Activated CD8-positive, alpha-beta T cell treated with anti-CD3 and anti-CD28 coated beads for 36 hours (primary cell): ENCODE measurements around the gene ATP2A1. TPM values are rescaled to one million over a fixed set of nuclear protein-coding genes. Genes with fewer than 3 reads are reported as not detected.
"Not testable (repeated sequence)": the region's sequence is repeated elsewhere in the genome, so short reads cannot be mapped to it uniquely, and the experiment has no call there.

Experiments
- ATAC-seq: fragments of 200-7000 bp; cut with Tn5 transposase; one replicate; pipeline ENCODE4 v1.10.0; 2021; ENCODE audit warnings: mild to moderate bottlenecking, moderate library complexity
- CTCF ChIA-PET: fragments of 350-600 bp; sonication (Branson Sonifier 250); formaldehyde crosslinking; loops from one replicate; lab custom pipeline; 2021; ENCODE audit warnings: antibody characterized with exemption; lab: Charles Lee
- POLR2A ChIA-PET: fragments of 350-600 bp; sonication (Branson Sonifier 250); formaldehyde crosslinking; loops from one replicate; lab custom pipeline; 2021; ENCODE audit warnings: antibody characterized with exemption; lab: Charles Lee
- DNase-seq: peaks from one replicate; pipeline ENCODE4 v3.0.0-alpha.2; 2020
- H3K27ac Mint-ChIP-seq: one replicate; pipeline ENCODE4 v1.8.0; 2021; ENCODE audit warnings: mild to moderate bottlenecking, mixed read lengths
- H3K27me3 Mint-ChIP-seq: one replicate; pipeline ENCODE4 v1.8.0; 2021; ENCODE audit warnings: mixed read lengths
- H3K36me3 Mint-ChIP-seq: one replicate; pipeline ENCODE4 v1.8.0; 2021; ENCODE audit warnings: low read depth, mixed read lengths
- H3K4me1 Mint-ChIP-seq: one replicate; pipeline ENCODE4 v1.8.0; 2021; ENCODE audit warnings: low read depth, mixed read lengths
- H3K4me3 Mint-ChIP-seq: one replicate; pipeline ENCODE4 v1.8.0; 2021; ENCODE audit warnings: mild to moderate bottlenecking, moderate library complexity, mixed read lengths
- H3K9me3 Mint-ChIP-seq: one replicate; pipeline ENCODE4 v1.8.0; 2021; ENCODE audit warnings: mixed read lengths
- CTCF ChIP-seq: fragments of 200-600 bp; IDR thresholded peaks from one replicate; pipeline ENCODE4 v1.8.0; 2022; ENCODE audit warnings: antibody characterized with exemption, mild to moderate bottlenecking
- intact Hi-C: fragments of 100-400 bp; cut with micrococcal nuclease; formaldehyde crosslinking; loops from one replicate; pipeline ENCODE4 v1.10.0; 2022
- total RNA-seq, 2 experiments: library from RNA; stranded (reverse); gene quantifications; one replicate each; pipeline ENCODE4 v1.2.3, GENCODE V29; 2021

ATP2A1 gene
- total RNA-seq, 2 experiments from 2014 or later = 2.1 to 2.5 TPM

DNA sequence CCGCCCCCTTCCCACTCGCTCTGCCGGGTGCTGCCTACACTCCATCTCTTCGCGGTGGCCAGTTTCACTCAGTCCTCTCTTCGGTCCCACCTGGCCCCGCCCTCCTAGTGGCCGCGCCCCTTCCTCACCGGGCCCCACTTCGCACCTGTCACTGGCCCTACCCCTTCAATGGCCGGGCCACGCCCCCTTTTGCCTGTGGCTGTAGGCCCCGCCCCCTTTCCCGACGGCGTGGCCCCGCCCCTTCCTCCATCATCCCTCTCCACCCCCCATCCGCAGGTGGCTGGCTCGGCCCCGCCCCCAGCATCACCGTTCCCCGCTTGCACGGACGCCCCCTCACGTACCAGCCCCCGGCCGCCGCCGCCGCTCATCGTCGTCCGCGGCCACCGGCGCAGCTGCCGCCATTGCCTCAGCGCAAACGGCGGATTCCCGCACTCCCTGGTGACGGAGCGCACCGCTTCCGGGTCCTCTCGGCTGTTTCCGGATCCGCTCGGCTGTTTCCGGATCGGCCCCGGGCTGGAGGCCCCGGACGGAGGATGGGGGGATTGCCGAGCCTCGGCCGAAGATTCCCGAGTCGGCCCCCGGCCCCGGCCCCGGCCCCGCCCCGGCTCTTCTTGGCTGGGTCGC is 46.6 kb downstream of the ATP2A1 start, which contains the start of gene RABEP2:
TSS of gene RABEP2 (minus strand) at position 477 of the 624 bp plus-strand sequence. CDS start at position 402, 75 bp downstream.
- Mint-ChIP-seq H3K27me3 (no peaks in the 10 kb centered on the region), H3K4me3 (peak within 1 kb of the TSS; percentile 93), H3K9me3 (no peaks in the 10 kb centered on the region), H3K27ac (peak within 1 kb of the TSS; percentile 97), H3K4me1 (peaks cover 15% of the 10 kb centered on the region), H3K36me3 (peaks cover 6% of the 10 kb centered on the region)
- ATAC-seq (peak; percentile 90), DNase-seq (peak; percentile 96)
- intact Hi-C loops = loop anchor here (5.0 kb wide), 1 partner anchor 78 kb away; the partner anchor contains the start of gene TUFM
- POLR2A ChIA-PET = interaction anchor here (1.0 to 3.7 kb wide), 9 partner anchors 11 to 102 kb away, joined by 3 to 12 read pairs (median 6); partner anchors contain the start of gene ATXN2L
- TF ChIP-seq CTCF = no peak
- CTCF ChIA-PET = interaction anchor here (12.2 kb wide), 1 partner anchor 20 kb away, joined by 87 read pairs; no protein-coding TSS in a partner anchor

DNA sequence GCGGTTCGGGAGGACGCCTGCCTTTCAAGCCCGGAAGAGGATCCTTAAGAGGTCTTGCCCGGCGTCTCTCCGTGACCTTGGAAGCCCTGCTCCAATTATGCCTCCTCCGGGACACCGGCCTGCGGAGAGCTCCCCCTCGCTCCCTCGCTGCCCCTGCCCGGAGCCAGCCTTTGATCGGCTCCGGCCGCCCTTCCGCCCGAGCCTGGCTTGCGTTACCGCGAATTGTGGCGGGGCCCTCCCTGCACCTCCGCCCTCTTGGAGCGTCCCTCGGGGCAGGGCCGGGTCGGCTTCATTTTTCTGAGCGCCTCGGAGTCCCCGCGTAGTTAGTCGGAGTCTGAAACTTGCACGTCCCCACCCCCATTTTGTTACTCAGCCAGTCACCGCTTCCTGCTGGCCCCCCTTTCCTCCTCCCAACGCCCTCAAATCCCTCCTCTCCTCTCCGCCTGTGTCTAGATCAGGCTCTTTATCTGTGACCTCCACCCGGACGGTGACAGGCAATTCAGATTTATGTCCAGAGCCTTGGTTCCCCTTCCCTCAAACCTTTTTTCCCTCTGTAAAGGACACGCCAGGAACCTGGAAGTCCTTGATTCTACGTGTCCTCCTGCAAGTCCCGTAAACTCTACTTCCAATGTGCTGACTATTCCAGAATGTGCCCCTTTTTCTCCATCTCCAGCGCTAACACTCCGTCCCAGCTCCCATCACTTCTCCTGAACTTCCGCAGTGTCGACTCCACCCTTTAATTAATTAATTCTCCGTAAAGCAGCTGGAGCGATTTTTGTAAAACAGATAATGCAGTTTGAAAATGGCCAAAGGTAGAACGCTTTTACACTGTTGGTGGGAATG is 47.3 kb downstream of the ATP2A1 start:
- H3K27ac Mint-ChIP-seq = peak overlapping the region; percentile 97
- POLR2A ChIA-PET = interaction anchor here (0.6 to 3.7 kb wide), 13 partner anchors 11 to 103 kb away, joined by 3 to 12 read pairs (median 5); partner anchors contain the start of genes ATXN2L, SH2B1 and TUFM
- H3K9me3 Mint-ChIP-seq = no peaks in the 10 kb centered on the region
- H3K4me3 Mint-ChIP-seq = peak overlapping the region; percentile 93
- peaks cover 6% of the 10 kb centered on the region for H3K36me3 Mint-ChIP-seq
- H3K27me3 Mint-ChIP-seq = no peaks in the 10 kb centered on the region
- DNase-seq (peak; percentile 94), ATAC-seq (peak; percentile 76)
- intact Hi-C loops = loop anchor here (5.0 kb wide), 1 partner anchor 78 kb away; the partner anchor contains the start of gene TUFM
- no peak for TF ChIP-seq CTCF
- CTCF ChIA-PET = interaction anchor here (1.1 to 12.2 kb wide), 2 partner anchors 20 to 52 kb away, joined by 4 to 87 read pairs; no protein-coding TSS in a partner anchor
- H3K4me1 Mint-ChIP-seq = peaks cover 20% of the 10 kb centered on the region

- Mint-ChIP-seq H3K27ac (peak overlapping the region; percentile 97), H3K4me3 (peak overlapping the region; percentile 93), H3K4me1 (peaks cover 27% of the 10 kb centered on the region)
- CTCF ChIA-PET = interaction anchor here (0.7 to 12.2 kb wide), 3 partner anchors 10 to 53 kb away, joined by 3 to 87 read pairs (median 4); no protein-coding TSS in a partner anchor
- H3K27me3 Mint-ChIP-seq, ATAC-seq, H3K9me3 Mint-ChIP-seq, DNase-seq, H3K36me3 Mint-ChIP-seq: not testable (repeated sequence)
- intact Hi-C loops = loop anchor here (5.0 kb wide), 1 partner anchor 79 kb away; the partner anchor contains the start of gene TUFM
- POLR2A ChIA-PET = interaction anchor here (0.6 to 1.9 kb wide), 8 partner anchors 19 to 104 kb away, joined by 3 to 7 read pairs (median 4); partner anchors contain the start of genes ATXN2L, SH2B1 and TUFM
Measured at GRCh38 chr16:28926284-28926683, 48.0 kb downstream of the ATP2A1 start.

DNA sequence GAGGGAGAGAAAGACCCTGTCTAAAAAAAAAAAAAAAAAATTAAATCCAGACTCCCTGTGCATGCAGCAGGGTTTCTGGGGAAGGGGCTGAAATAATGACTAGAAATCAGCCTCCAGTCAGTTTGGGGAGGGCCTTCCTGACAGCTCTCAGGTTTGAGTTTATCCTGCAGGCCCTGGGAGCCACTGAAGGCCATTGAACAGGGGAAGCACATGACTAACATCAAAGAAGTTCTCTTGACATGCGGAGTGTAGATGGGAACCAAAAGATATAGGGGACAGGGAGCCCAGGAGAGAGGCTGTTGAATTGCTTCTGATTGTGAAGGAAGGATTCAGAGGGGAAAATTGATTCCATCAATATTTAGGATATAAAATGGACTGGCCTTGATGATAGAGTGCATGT is 49.5 kb downstream of the ATP2A1 start:
- H3K36me3 Mint-ChIP-seq = peaks cover 2% of the 10 kb centered on the region
- H3K4me1 Mint-ChIP-seq = peaks cover 29% of the 10 kb centered on the region
- ATAC-seq (no peak), DNase-seq (no peak)
- CTCF ChIA-PET = interaction anchor here (12.2 kb wide), 1 partner anchor 17 kb away, joined by 87 read pairs; no protein-coding TSS in a partner anchor
- intact Hi-C loops = loop anchor here (5.0 kb wide), 1 partner anchor 81 kb away; the partner anchor contains the start of gene TUFM
- no peak overlapping the region for H3K27ac Mint-ChIP-seq
- no peaks in the 10 kb centered on the region for H3K9me3 Mint-ChIP-seq
- TF ChIP-seq CTCF = no peak
- H3K4me3 Mint-ChIP-seq = no peak overlapping the region
- POLR2A ChIA-PET = interaction anchor here (1.3 to 1.9 kb wide), 2 partner anchors 47 to 63 kb away, joined by 3 to 6 read pairs; no protein-coding TSS in a partner anchor
- no peaks in the 10 kb centered on the region for H3K27me3 Mint-ChIP-seq

GRCh38 chr16:28930203-28930602 is 51.9 kb downstream of the ATP2A1 start:
- DNase-seq (no peak), ATAC-seq (no peak)
- H3K27me3 Mint-ChIP-seq = no peaks in the 10 kb centered on the region
- H3K36me3 Mint-ChIP-seq = no peaks in the 10 kb centered on the region
- POLR2A ChIA-PET = interaction anchor here (0.6 kb wide), 1 partner anchor 776 kb away, joined by 4 read pairs; no protein-coding TSS in a partner anchor
- H3K9me3 Mint-ChIP-seq = no peaks in the 10 kb centered on the region
- H3K4me3 Mint-ChIP-seq = no peak overlapping the region
- H3K27ac Mint-ChIP-seq = peak overlapping the region; percentile 76
- H3K4me1 Mint-ChIP-seq = peaks cover 19% of the 10 kb centered on the region
- no peak for TF ChIP-seq CTCF
- CTCF ChIA-PET = interaction anchor here (12.2 kb wide), 1 partner anchor 15 kb away, joined by 87 read pairs; no protein-coding TSS in a partner anchor
- intact Hi-C loops = no loop called here
